ENCODE results near the gene NOP16. TPM values are rescaled to one million over a fixed set of nuclear protein-coding genes. Genes with fewer than 3 reads are reported as not detected.

Gene NOP16
- total and polyA plus RNA-seq, 9 donors: 8.9 to 27.0 (median 16.3) TPM

- TF ChIP-seq POLR2A (IDR thresholded peaks at IDR 0.05): no peak
- no peak for TF ChIP-seq EP300 (IDR thresholded peaks at IDR 0.05)
- TF ChIP-seq, protein P1, sequence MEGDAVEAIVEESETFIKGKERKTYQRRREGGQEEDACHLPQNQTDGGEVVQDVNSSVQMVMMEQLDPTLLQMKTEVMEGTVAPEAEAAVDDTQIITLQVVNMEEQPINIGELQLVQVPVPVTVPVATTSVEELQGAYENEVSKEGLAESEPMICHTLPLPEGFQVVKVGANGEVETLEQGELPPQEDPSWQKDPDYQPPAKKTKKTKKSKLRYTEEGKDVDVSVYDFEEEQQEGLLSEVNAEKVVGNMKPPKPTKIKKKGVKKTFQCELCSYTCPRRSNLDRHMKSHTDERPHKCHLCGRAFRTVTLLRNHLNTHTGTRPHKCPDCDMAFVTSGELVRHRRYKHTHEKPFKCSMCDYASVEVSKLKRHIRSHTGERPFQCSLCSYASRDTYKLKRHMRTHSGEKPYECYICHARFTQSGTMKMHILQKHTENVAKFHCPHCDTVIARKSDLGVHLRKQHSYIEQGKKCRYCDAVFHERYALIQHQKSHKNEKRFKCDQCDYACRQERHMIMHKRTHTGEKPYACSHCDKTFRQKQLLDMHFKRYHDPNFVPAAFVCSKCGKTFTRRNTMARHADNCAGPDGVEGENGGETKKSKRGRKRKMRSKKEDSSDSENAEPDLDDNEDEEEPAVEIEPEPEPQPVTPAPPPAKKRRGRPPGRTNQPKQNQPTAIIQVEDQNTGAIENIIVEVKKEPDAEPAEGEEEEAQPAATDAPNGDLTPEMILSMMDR (IDR thresholded peaks at IDR 0.05): no peak
- intact Hi-C loops (cut with DNase I): no loop called here
- Histone ChIP-seq H3K4me1 (ENCODE audit: insufficient read depth) (peaks cover 3% of the 10 kb centered on the region), H3K9me3 (no peaks in the 10 kb centered on the region), H3K4me3 (no peak overlapping the region), H3K27ac (peak overlapping the region in 1 of 2 donors; percentile 2), H3K27me3 (no peaks in the 10 kb centered on the region), H3K36me3 (no peaks in the 10 kb centered on the region)
- WGBS, 3 donors: 84 to 90% (median 87%) methylated on average over 13 of the region's 13 CpGs
- DNase-seq: no peak
These were observed 16.5 kb downstream of the NOP16 start for GRCh38 chr5:176371621-176372539.

- intact Hi-C loops (cut with DNase I): loop anchor here in 1 of 4 donors (10.0 kb wide), 1 partner anchor 195 kb away; no protein-coding TSS in a partner anchor
- 85 to 88% (median 87%) methylated on average over 8 of the region's 8 CpGs for WGBS, 3 donors
- DNase-seq: no peak
- Histone ChIP-seq H3K9me3 (no peaks in the 10 kb centered on the region), H3K4me1 (ENCODE audit: insufficient read depth) (peaks cover 8% of the 10 kb centered on the region), H3K36me3 (no peaks in the 10 kb centered on the region), H3K27me3 (no peaks in the 10 kb centered on the region), H3K4me3 (no peak overlapping the region), H3K27ac (no peak overlapping the region)
- TF ChIP-seq, protein P1 (IDR thresholded peaks at IDR 0.05): no peak
- no peak for TF ChIP-seq EP300 (IDR thresholded peaks at IDR 0.05)
- no peak for TF ChIP-seq POLR2A (IDR thresholded peaks at IDR 0.05)
These were observed 18.3 kb downstream of the NOP16 start for GRCh38 chr5:176369934-176370711.

GRCh38 chr5:176368726-176369125, 19.7 kb downstream of the NOP16 start:
- peaks cover 11% of the 10 kb centered on the region for H3K4me1 ChIP-seq (ENCODE audit: insufficient read depth)
- TF ChIP-seq, protein P1 (IDR thresholded peaks at IDR 0.05): no peak
- TF ChIP-seq POLR2A (IDR thresholded peaks at IDR 0.05): no peak
- TF ChIP-seq EP300 (IDR thresholded peaks at IDR 0.05): no peak
- no peak for DNase-seq
- no peaks in the 10 kb centered on the region for H3K9me3 ChIP-seq
- WGBS, 3 donors: 85 to 91% (median 90%) methylated on average over 12 to 13 of the region's 13 CpGs
- intact Hi-C loops (cut with DNase I): loop anchor here in 1 of 4 donors (10.0 kb wide), 1 partner anchor 194 kb away; no protein-coding TSS in a partner anchor
- no peak overlapping the region for H3K4me3 ChIP-seq
- no peaks in the 10 kb centered on the region for H3K27me3 ChIP-seq
- H3K27ac ChIP-seq: no peak overlapping the region
- no peaks in the 10 kb centered on the region for H3K36me3 ChIP-seq

DNA sequence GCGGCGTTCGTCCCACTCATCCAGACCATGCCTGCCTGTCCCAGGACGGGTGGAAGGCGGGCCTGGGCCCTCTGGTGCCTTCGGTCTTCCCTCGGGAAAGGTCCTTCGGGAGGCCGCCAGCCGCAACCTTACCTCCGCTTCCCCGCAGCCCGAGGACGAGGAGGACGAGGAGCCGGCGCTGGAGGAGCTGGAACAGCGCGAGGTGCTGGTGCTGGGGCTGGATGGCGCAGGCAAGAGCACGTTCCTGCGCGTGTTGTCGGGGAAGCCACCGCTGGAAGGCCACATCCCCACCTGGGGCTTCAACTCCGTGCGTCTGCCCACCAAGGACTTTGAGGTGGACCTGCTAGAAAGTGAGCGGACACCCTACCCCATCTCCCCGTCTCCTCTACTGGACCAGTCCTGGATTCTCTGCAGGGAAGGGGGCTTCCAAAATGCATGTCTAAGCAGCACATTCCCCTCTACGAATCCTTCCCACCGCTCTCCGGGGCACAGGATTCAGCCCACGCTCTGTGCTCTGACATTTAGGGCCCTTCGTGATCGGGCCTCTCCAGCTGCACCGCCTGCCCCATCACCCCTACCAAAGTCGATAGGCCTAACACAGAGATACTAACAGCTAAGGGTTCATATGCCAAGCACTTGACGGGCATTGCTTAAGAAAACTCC, 22.0 kb downstream of the NOP16 start:
- Histone ChIP-seq H3K27ac (peak overlapping the region in 1 of 2 donors; percentile 92), H3K36me3 (no peaks in the 10 kb centered on the region), H3K27me3 (no peaks in the 10 kb centered on the region), H3K4me3 (peak overlapping the region; percentile 68), H3K9me3 (no peaks in the 10 kb centered on the region), H3K4me1 (ENCODE audit: insufficient read depth) (peaks cover 8% of the 10 kb centered on the region)
- TF ChIP-seq, protein P1 (IDR thresholded peaks at IDR 0.05): no peak
- TF ChIP-seq EP300 (IDR thresholded peaks at IDR 0.05) (no peak), POLR2A (IDR thresholded peaks at IDR 0.05) (no peak)
- DNase-seq: no peak
- intact Hi-C loops (cut with DNase I): loop anchor here in 1 of 4 donors (10.0 kb wide), 1 partner anchor 192 kb away; no protein-coding TSS in a partner anchor
- WGBS, 3 donors: 28 to 43% (median 31%) methylated on average over 38 of the region's 38 CpGs

All from ovary (tissue), 9 donors.